GM12878 (cell line): ENCODE measurements around the gene MRNIP. TPM values are rescaled to one million over a fixed set of nuclear protein-coding genes. Genes with fewer than 3 reads are reported as not detected.

Experiments used
- JUND ChIP-seq: IDR thresholded peaks from 2 replicates; pipeline ENCODE4 v1.6.1; 2012; ENCODE audit warnings: low read depth, mild to moderate bottlenecking, low read length, improper control_type of control experiment, moderate library complexity
- PAX5 ChIP-seq: IDR thresholded peaks from 2 replicates; pipeline ENCODE4 v1.6.1; 2011; ENCODE audit warnings: low read depth, low read length, borderline replicate concordance
- SMAD1 ChIP-seq: fragments of 450-650 bp; IDR thresholded peaks from 2 replicates; pipeline ENCODE4 v1.6.1; 2018; ENCODE audit warnings: mild to moderate bottlenecking, low read depth; ENCODE audit not compliant: partially characterized antibody
- polyA plus RNA-seq, 11 experiments: library from polyadenylated mRNA; depleted of rRNA in 4 of 11; unstranded in 6 of 11; stranded (reverse) in 5 of 11; fragments of >200 nt; fragmentation: Nextera tagmentation in 4 of 11; fragmentation: Illumina TruSeq in 1 of 11; extraction: Ambion mirVana in 4 of 11; extraction: Trizol in 1 of 11; gene quantifications; 1 replicate in 1 of 11; 2 replicates in 10 of 11; pipeline versions ENCODE4 v1.2.1 to v1.2.3, GENCODE V29; 2011 to 2016; ENCODE audit warnings: inconsistent platforms in 2 of 11, missing spikeins in 2 of 11, low read depth in 1 of 11
- total RNA-seq, 4 experiments: library from RNA; depleted of rRNA in 3 of 4; stranded (reverse); fragments of >200 nt in 3 of 4; fragmentation: Illumina TruSeq in 1 of 4; extraction: Trizol in 1 of 4; gene quantifications; 2 replicates each; pipeline versions ENCODE4 v1.2.1 to v1.2.3, GENCODE V29; 2013 to 2021
- TF ChIP-seq, protein P1 (sequence below): fragments of 450-650 bp; IDR thresholded peaks from 2 replicates; pipeline ENCODE4 v1.6.1; 2017; ENCODE audit warnings: antibody characterized with exemption, mild to moderate bottlenecking, moderate library complexity
- TF ChIP-seq, protein P2 (sequence below): IDR thresholded peaks from 2 replicates; pipeline ENCODE4 v1.6.1; 2012; ENCODE audit warnings: improper control_type of control experiment, low read depth, low read length; ENCODE audit not compliant: insufficient replicate concordance
- TF ChIP-seq, protein P3 (sequence below): fragments of 450-650 bp; IDR thresholded peaks from 2 replicates; pipeline ENCODE4 v1.6.1; 2017; ENCODE audit warnings: mild to moderate bottlenecking, low read depth, inconsistent platforms; ENCODE audit not compliant: poor library complexity, severe bottlenecking

MRNIP gene
- total and polyA plus RNA-seq, 10 of the 15 experiments (the other 5 are each of a cell fraction or from before 2014, with no cell fraction given): 2.4 to 30.4 (median 13.1) TPM

DNA sequence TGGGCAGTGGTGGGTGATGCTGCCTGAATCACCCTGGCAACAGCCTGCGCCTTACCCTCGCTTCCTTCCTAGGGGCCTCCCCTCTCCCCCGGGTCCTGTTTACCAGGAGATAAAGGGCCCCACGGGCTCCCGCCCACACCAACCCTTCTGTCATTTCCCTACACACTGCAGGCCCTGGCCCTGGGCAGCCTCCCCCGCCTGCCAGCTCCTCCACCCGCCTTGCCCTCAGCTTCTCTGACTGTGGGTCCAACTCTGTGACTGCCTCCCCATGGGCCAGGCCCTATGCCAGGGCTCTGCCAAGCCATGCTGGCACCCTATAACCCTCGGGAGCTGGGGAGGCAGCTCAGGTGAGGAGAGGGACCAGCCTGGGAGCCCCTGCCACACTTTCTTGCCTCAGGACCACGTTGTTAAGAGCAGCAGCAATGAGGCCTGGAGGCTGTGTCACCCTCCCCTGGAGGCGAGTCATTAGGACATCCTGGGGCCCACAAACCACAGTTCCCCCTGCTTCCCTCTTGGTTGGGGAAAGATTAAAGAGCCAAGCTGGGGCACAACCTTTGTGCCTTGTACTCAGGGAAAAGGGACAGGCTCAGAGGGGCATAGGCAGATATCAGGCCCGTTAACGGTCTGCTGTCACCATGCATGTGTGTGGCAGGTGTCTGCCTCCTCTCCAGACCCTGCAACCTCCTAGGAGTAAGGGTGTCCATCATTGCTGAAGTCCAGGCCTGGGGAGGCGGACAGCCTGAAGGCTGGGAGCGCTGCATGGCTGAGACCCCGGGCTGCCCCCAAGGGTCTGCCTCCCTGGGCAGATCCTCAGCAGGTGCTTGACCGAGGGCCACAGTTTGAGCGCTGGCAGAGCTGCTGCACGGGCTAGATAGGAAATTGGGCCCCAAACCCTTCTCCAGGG is 54.7 kb downstream of the MRNIP start (continued):
- TF ChIP-seq SMAD1 (no peak), JUND (no peak), PAX5 (no peak)
- TF ChIP-seq, protein P1, sequence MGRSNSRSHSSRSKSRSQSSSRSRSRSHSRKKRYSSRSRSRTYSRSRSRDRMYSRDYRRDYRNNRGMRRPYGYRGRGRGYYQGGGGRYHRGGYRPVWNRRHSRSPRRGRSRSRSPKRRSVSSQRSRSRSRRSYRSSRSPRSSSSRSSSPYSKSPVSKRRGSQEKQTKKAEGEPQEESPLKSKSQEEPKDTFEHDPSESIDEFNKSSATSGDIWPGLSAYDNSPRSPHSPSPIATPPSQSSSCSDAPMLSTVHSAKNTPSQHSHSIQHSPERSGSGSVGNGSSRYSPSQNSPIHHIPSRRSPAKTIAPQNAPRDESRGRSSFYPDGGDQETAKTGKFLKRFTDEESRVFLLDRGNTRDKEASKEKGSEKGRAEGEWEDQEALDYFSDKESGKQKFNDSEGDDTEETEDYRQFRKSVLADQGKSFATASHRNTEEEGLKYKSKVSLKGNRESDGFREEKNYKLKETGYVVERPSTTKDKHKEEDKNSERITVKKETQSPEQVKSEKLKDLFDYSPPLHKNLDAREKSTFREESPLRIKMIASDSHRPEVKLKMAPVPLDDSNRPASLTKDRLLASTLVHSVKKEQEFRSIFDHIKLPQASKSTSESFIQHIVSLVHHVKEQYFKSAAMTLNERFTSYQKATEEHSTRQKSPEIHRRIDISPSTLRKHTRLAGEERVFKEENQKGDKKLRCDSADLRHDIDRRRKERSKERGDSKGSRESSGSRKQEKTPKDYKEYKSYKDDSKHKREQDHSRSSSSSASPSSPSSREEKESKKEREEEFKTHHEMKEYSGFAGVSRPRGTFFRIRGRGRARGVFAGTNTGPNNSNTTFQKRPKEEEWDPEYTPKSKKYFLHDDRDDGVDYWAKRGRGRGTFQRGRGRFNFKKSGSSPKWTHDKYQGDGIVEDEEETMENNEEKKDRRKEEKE: no peak
- TF ChIP-seq, protein P2, sequence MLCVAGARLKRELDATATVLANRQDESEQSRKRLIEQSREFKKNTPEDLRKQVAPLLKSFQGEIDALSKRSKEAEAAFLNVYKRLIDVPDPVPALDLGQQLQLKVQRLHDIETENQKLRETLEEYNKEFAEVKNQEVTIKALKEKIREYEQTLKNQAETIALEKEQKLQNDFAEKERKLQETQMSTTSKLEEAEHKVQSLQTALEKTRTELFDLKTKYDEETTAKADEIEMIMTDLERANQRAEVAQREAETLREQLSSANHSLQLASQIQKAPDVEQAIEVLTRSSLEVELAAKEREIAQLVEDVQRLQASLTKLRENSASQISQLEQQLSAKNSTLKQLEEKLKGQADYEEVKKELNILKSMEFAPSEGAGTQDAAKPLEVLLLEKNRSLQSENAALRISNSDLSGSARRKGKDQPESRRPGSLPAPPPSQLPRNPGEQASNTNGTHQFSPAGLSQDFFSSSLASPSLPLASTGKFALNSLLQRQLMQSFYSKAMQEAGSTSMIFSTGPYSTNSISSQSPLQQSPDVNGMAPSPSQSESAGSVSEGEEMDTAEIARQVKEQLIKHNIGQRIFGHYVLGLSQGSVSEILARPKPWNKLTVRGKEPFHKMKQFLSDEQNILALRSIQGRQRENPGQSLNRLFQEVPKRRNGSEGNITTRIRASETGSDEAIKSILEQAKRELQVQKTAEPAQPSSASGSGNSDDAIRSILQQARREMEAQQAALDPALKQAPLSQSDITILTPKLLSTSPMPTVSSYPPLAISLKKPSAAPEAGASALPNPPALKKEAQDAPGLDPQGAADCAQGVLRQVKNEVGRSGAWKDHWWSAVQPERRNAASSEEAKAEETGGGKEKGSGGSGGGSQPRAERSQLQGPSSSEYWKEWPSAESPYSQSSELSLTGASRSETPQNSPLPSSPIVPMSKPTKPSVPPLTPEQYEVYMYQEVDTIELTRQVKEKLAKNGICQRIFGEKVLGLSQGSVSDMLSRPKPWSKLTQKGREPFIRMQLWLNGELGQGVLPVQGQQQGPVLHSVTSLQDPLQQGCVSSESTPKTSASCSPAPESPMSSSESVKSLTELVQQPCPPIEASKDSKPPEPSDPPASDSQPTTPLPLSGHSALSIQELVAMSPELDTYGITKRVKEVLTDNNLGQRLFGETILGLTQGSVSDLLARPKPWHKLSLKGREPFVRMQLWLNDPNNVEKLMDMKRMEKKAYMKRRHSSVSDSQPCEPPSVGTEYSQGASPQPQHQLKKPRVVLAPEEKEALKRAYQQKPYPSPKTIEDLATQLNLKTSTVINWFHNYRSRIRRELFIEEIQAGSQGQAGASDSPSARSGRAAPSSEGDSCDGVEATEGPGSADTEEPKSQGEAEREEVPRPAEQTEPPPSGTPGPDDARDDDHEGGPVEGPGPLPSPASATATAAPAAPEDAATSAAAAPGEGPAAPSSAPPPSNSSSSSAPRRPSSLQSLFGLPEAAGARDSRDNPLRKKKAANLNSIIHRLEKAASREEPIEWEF: no peak
- TF ChIP-seq, protein P3, sequence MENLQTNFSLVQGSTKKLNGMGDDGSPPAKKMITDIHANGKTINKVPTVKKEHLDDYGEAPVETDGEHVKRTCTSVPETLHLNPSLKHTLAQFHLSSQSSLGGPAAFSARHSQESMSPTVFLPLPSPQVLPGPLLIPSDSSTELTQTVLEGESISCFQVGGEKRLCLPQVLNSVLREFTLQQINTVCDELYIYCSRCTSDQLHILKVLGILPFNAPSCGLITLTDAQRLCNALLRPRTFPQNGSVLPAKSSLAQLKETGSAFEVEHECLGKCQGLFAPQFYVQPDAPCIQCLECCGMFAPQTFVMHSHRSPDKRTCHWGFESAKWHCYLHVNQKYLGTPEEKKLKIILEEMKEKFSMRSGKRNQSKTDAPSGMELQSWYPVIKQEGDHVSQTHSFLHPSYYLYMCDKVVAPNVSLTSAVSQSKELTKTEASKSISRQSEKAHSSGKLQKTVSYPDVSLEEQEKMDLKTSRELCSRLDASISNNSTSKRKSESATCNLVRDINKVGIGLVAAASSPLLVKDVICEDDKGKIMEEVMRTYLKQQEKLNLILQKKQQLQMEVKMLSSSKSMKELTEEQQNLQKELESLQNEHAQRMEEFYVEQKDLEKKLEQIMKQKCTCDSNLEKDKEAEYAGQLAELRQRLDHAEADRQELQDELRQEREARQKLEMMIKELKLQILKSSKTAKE: no peak
